ENCODE measurements around the gene ACTR3. TPM values are rescaled to one million over a fixed set of nuclear protein-coding genes. Genes with fewer than 3 reads are reported as not detected.

ACTR3 gene
- total and polyA plus RNA-seq, 4 donors = 35.5 to 260 (median 184) TPM

DNA sequence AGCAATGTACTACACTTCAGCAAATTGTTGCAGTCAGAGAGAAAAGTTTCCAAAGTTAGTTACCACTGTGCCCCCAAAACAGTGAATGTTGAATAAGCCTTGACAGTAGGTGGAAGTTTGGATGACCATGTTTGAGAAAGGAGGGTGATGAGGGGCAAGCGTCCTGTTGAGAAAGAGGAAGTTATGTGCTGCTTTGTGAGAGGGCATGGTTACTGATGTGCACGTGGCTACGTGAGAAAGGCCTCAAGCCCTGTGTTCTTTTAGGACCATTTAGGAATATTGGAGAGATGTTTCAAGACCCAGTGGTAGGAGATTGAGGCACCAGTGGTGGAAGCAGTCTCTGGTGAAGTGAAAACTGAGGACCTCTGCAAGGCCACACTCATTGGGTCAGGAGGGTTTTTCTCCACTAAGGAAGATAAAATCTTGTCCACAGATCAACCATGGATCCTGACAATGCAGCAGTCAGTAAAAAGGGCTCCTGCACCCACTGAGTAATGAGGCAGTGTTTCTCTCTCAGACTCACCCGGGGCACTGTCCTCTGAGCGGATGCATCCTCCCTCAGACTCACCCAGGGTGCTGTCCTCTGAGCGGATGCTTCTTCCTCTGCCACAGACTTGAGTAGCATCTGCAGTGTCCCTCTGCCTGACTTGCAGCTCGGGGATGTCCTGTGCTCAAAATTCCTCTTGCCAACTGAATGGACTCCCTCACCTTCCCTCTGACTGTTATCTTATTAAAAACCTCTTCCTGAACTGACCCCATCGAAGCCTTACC is 34.7 kb upstream of the ACTR3 start:
- DNase-seq = no peak
- H3K9ac ChIP-seq (ENCODE audit: insufficient read depth in 1 of 2, low read length in 2 of 2) = no peak overlapping the region
- ATAC-seq (ENCODE audit: insufficient read depth, low FRiP score) = no peak
- no peaks in the 10 kb centered on the region for H3K9me3 ChIP-seq (ENCODE audit: control insufficient read depth in 4 of 4, insufficient read depth in 3 of 4, low read length in 3 of 4)
- no peaks in the 10 kb centered on the region for H3K27me3 ChIP-seq (ENCODE audit: control insufficient read depth in 3 of 3, insufficient read depth in 3 of 3, low read length in 2 of 3)
- H3K27ac ChIP-seq (ENCODE audit: low read depth in 1 of 2, low read length in 1 of 2) = no peak overlapping the region
- H3K36me3 ChIP-seq (ENCODE audit: control insufficient read depth in 4 of 4, insufficient read depth in 4 of 4, low read length in 4 of 4) = no peaks in the 10 kb centered on the region
- 65 to 77% methylated on average over 8 of the region's 8 CpGs for WGBS, 2 donors
- H3K4me3 ChIP-seq = no peak overlapping the region
- H3K4me1 ChIP-seq (ENCODE audit: control insufficient read depth in 5 of 5, insufficient read depth in 5 of 5, low read length in 5 of 5) = peaks cover 0 to 4% (median 3%) of the 10 kb centered on the region in 5 donors
- no peak for TF ChIP-seq CTCF (IDR thresholded peaks at IDR 0.05; ENCODE audit: control extremely low read depth, extremely low read depth)

GRCh38 chr2:113857464-113857863 is 32.4 kb upstream of the ACTR3 start:
- Histone ChIP-seq H3K9ac (ENCODE audit: insufficient read depth in 1 of 2, low read length in 2 of 2) (no peak overlapping the region), H3K4me1 (ENCODE audit: control insufficient read depth in 5 of 5, insufficient read depth in 5 of 5, low read length in 5 of 5) (peaks cover 0 to 2% (median 0%) of the 10 kb centered on the region in 5 donors), H3K4me3 (no peak overlapping the region), H3K36me3 (ENCODE audit: control insufficient read depth in 4 of 4, insufficient read depth in 4 of 4, low read length in 4 of 4) (no peaks in the 10 kb centered on the region), H3K27me3 (ENCODE audit: control insufficient read depth in 3 of 3, insufficient read depth in 3 of 3, low read length in 2 of 3) (no peaks in the 10 kb centered on the region), H3K9me3 (ENCODE audit: control insufficient read depth in 4 of 4, insufficient read depth in 3 of 4, low read length in 3 of 4) (no peaks in the 10 kb centered on the region), H3K27ac (ENCODE audit: low read depth in 1 of 2, low read length in 1 of 2) (no peak overlapping the region)
- ATAC-seq (ENCODE audit: insufficient read depth, low FRiP score) (no peak), DNase-seq (no peak)
- TF ChIP-seq CTCF (IDR thresholded peaks at IDR 0.05; ENCODE audit: control extremely low read depth, extremely low read depth) = no peak
- 53 to 67% methylated on average over 3 of the region's 3 CpGs for WGBS, 2 donors

DNA sequence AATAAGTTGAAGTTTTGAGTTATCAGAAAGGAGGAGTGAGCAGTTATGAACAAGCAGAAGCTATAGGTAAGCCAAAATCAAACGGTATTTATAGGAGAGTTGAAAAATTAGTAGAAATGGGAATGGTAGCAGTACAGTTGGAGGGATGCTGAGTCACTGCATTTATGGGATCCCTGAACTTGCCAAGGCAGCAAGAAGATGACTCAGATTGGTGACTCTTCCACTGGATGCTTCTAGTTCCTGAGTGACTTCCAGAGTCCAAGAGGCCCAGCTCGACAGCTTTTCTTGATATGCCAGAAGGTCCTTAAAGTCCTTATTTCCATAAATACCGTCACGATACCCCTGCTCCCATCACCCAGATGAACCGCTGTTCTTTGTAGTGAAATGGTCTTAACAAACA is 31.1 kb upstream of the ACTR3 start:
- ATAC-seq (ENCODE audit: insufficient read depth, low FRiP score) = no peak

More for the DNA sequence above, 31.1 kb upstream of the ACTR3 start:
- TF ChIP-seq CTCF (IDR thresholded peaks at IDR 0.05; ENCODE audit: control extremely low read depth, extremely low read depth) = no peak
- H3K27ac ChIP-seq (ENCODE audit: low read depth in 1 of 2, low read length in 1 of 2) = no peak overlapping the region
- no peak for DNase-seq
- no peak overlapping the region for H3K9ac ChIP-seq (ENCODE audit: insufficient read depth in 1 of 2, low read length in 2 of 2)
- H3K4me1 ChIP-seq (ENCODE audit: control insufficient read depth in 5 of 5, insufficient read depth in 5 of 5, low read length in 5 of 5) = peaks cover 0 to 2% (median 0%) of the 10 kb centered on the region in 5 donors
- no peak overlapping the region for H3K4me3 ChIP-seq
- no peaks in the 10 kb centered on the region for H3K27me3 ChIP-seq (ENCODE audit: control insufficient read depth in 3 of 3, insufficient read depth in 3 of 3, low read length in 2 of 3)
- no peaks in the 10 kb centered on the region for H3K36me3 ChIP-seq (ENCODE audit: control insufficient read depth in 4 of 4, insufficient read depth in 4 of 4, low read length in 4 of 4)
- H3K9me3 ChIP-seq (ENCODE audit: control insufficient read depth in 4 of 4, insufficient read depth in 3 of 4, low read length in 3 of 4) = no peaks in the 10 kb centered on the region
- WGBS, 2 donors = 89 to 90% methylated on average over 5 of the region's 5 CpGs

Data from lung (tissue), 12 donors.